ENCODE data around the gene TAF1B.
A peak's percentile ranks its signal among the peaks of the same experiment; 100 is the strongest.

The TAF1B gene

GRCh38 chr2:9820020-9820973 is 23.0 kb upstream of the TAF1B start:
- WGBS (ENCODE audit: insufficient coverage): 93% methylated on average over 20 of the region's 32 CpGs
- POLR2A ChIA-PET: no interaction called here

GRCh38 chr2:9821805-9822445 is 21.3 kb upstream of the TAF1B start:
- Histone ChIP-seq H3K27me3 (replicated peaks in 2 of 5; ENCODE audit: control insufficient read depth in 4 of 5, insufficient read depth in 5 of 5, low read length in 4 of 5) (no peaks in the 10 kb centered on the region), H3K27ac (ENCODE audit: insufficient read depth in 1 of 2, low read depth in 1 of 2, low read length in 2 of 2, poor library complexity in 1 of 2, severe bottlenecking in 2 of 2) (no peak overlapping the region), H3K4me3 (ENCODE audit: control insufficient read depth in 1 of 7, extremely low read depth in 1 of 7, insufficient read depth in 4 of 7, low read depth in 2 of 7, low read length in 6 of 7) (no peak overlapping the region), H3K9me3 (ENCODE audit: control extremely low read depth in 1 of 5, control insufficient read depth in 4 of 5, insufficient read depth in 2 of 5, low read depth in 1 of 5, low read length in 4 of 5) (no peaks in the 10 kb centered on the region), H3K36me3 (ENCODE audit: control insufficient read depth in 4 of 4, insufficient read depth in 4 of 4, low read length in 3 of 4) (no peaks in the 10 kb centered on the region), H3K4me1 (ENCODE audit: control extremely low read depth in 1 of 4, control insufficient read depth in 4 of 4, insufficient read depth in 4 of 4, low read length in 3 of 4) (no peaks in the 10 kb centered on the region)
- POLR2A ChIA-PET: no interaction called here
- CTCF ChIA-PET: interaction anchor here (0.5 kb wide), 1 partner anchor 150 kb away, joined by 3 read pairs; no protein-coding TSS in a partner anchor
- 100% methylated on average over 11 of the region's 12 CpGs for WGBS (ENCODE audit: insufficient coverage)
- DNase-seq: no peak

More at GRCh38 chr2:9820020-9820973, 23.0 kb upstream of the TAF1B start:
- H3K4me1 ChIP-seq (ENCODE audit: control extremely low read depth in 1 of 4, control insufficient read depth in 4 of 4, insufficient read depth in 4 of 4, low read length in 3 of 4): peaks cover 0 to 9% (median 6%) of the 10 kb centered on the region in 4 experiments
- no peaks in the 10 kb centered on the region for H3K9me3 ChIP-seq (ENCODE audit: control extremely low read depth in 1 of 5, control insufficient read depth in 4 of 5, insufficient read depth in 2 of 5, low read depth in 1 of 5, low read length in 4 of 5)
- no peak overlapping the region for H3K4me3 ChIP-seq (ENCODE audit: control insufficient read depth in 1 of 7, extremely low read depth in 1 of 7, insufficient read depth in 4 of 7, low read depth in 2 of 7, low read length in 6 of 7)
- DNase-seq: no peak
- CTCF ChIA-PET: no interaction called here
- H3K27me3 ChIP-seq (replicated peaks in 2 of 5; ENCODE audit: control insufficient read depth in 4 of 5, insufficient read depth in 5 of 5, low read length in 4 of 5): no peaks in the 10 kb centered on the region
- no peaks in the 10 kb centered on the region for H3K36me3 ChIP-seq (ENCODE audit: control insufficient read depth in 4 of 4, insufficient read depth in 4 of 4, low read length in 3 of 4)
- no peak overlapping the region for H3K27ac ChIP-seq (ENCODE audit: insufficient read depth in 1 of 2, low read depth in 1 of 2, low read length in 2 of 2, poor library complexity in 1 of 2, severe bottlenecking in 2 of 2)

- Histone ChIP-seq H3K27ac (ENCODE audit: insufficient read depth in 1 of 2, low read depth in 1 of 2, low read length in 2 of 2, poor library complexity in 1 of 2, severe bottlenecking in 2 of 2) (no peak overlapping the region), H3K9me3 (ENCODE audit: control extremely low read depth in 1 of 5, control insufficient read depth in 4 of 5, insufficient read depth in 2 of 5, low read depth in 1 of 5, low read length in 4 of 5) (no peaks in the 10 kb centered on the region), H3K27me3 (replicated peaks in 2 of 5; ENCODE audit: control insufficient read depth in 4 of 5, insufficient read depth in 5 of 5, low read length in 4 of 5) (no peaks in the 10 kb centered on the region), H3K4me1 (ENCODE audit: control extremely low read depth in 1 of 4, control insufficient read depth in 4 of 4, insufficient read depth in 4 of 4, low read length in 3 of 4) (no peaks in the 10 kb centered on the region), H3K4me3 (ENCODE audit: control insufficient read depth in 1 of 7, extremely low read depth in 1 of 7, insufficient read depth in 4 of 7, low read depth in 2 of 7, low read length in 6 of 7) (no peak overlapping the region), H3K36me3 (ENCODE audit: control insufficient read depth in 4 of 4, insufficient read depth in 4 of 4, low read length in 3 of 4) (no peaks in the 10 kb centered on the region)
- WGBS (ENCODE audit: insufficient coverage): 96% methylated on average over 3 of the region's 3 CpGs
- CTCF ChIA-PET: no interaction called here
- no peak for DNase-seq
- POLR2A ChIA-PET: no interaction called here
These were observed 18.8 kb upstream of the TAF1B start for GRCh38 chr2:9824441-9824840.

GRCh38 chr2:9824956-9825720 is 18.1 kb upstream of the TAF1B start:
- CTCF ChIA-PET: no interaction called here
- POLR2A ChIA-PET: no interaction called here
- 100% methylated on average over 1 of the region's 5 CpGs for WGBS (ENCODE audit: insufficient coverage)
- H3K27ac ChIP-seq (ENCODE audit: insufficient read depth in 1 of 2, low read depth in 1 of 2, low read length in 2 of 2, poor library complexity in 1 of 2, severe bottlenecking in 2 of 2): no peak overlapping the region
- H3K27me3 ChIP-seq (replicated peaks in 2 of 5; ENCODE audit: control insufficient read depth in 4 of 5, insufficient read depth in 5 of 5, low read length in 4 of 5): no peaks in the 10 kb centered on the region
- H3K4me3 ChIP-seq (ENCODE audit: control insufficient read depth in 1 of 7, extremely low read depth in 1 of 7, insufficient read depth in 4 of 7, low read depth in 2 of 7, low read length in 6 of 7): no peak overlapping the region
- DNase-seq: no peak
- no peaks in the 10 kb centered on the region for H3K9me3 ChIP-seq (ENCODE audit: control extremely low read depth in 1 of 5, control insufficient read depth in 4 of 5, insufficient read depth in 2 of 5, low read depth in 1 of 5, low read length in 4 of 5)
- no peaks in the 10 kb centered on the region for H3K36me3 ChIP-seq (ENCODE audit: control insufficient read depth in 4 of 4, insufficient read depth in 4 of 4, low read length in 3 of 4)
- H3K4me1 ChIP-seq (ENCODE audit: control extremely low read depth in 1 of 4, control insufficient read depth in 4 of 4, insufficient read depth in 4 of 4, low read length in 3 of 4): no peaks in the 10 kb centered on the region

- Histone ChIP-seq H3K9me3 (ENCODE audit: control extremely low read depth in 1 of 5, control insufficient read depth in 4 of 5, insufficient read depth in 2 of 5, low read depth in 1 of 5, low read length in 4 of 5) (no peaks in the 10 kb centered on the region), H3K4me3 (ENCODE audit: control insufficient read depth in 1 of 7, extremely low read depth in 1 of 7, insufficient read depth in 4 of 7, low read depth in 2 of 7, low read length in 6 of 7) (no peak overlapping the region), H3K36me3 (ENCODE audit: control insufficient read depth in 4 of 4, insufficient read depth in 4 of 4, low read length in 3 of 4) (no peaks in the 10 kb centered on the region), H3K27me3 (replicated peaks in 2 of 5; ENCODE audit: control insufficient read depth in 4 of 5, insufficient read depth in 5 of 5, low read length in 4 of 5) (no peaks in the 10 kb centered on the region), H3K4me1 (ENCODE audit: control extremely low read depth in 1 of 4, control insufficient read depth in 4 of 4, insufficient read depth in 4 of 4, low read length in 3 of 4) (peaks cover 0 to 3% (median 0%) of the 10 kb centered on the region in 4 experiments), H3K27ac (ENCODE audit: insufficient read depth in 1 of 2, low read depth in 1 of 2, low read length in 2 of 2, poor library complexity in 1 of 2, severe bottlenecking in 2 of 2) (no peak overlapping the region)
- WGBS (ENCODE audit: insufficient coverage): 100% methylated on average over 1 of the region's 4 CpGs
- no peak for DNase-seq
- ChIA-PET POLR2A (no interaction called here), CTCF (interaction anchor here (1.2 kb wide), 1 partner anchor 12 kb away, joined by 7 read pairs; no protein-coding TSS in a partner anchor)
These were observed 17.1 kb upstream of the TAF1B start for GRCh38 chr2:9826208-9826607.

- DNase-seq: peak in 2 of 3 donors; percentile 42 to 61
These were observed 12.4 kb upstream of the TAF1B start for GRCh38 chr2:9830685-9831410.

More at GRCh38 chr2:9830685-9831410, 12.4 kb upstream of the TAF1B start:
- peaks cover 0 to 3% (median 0%) of the 10 kb centered on the region in 4 experiments for H3K4me1 ChIP-seq (ENCODE audit: control extremely low read depth in 1 of 4, control insufficient read depth in 4 of 4, insufficient read depth in 4 of 4, low read length in 3 of 4)
- no peaks in the 10 kb centered on the region for H3K36me3 ChIP-seq (ENCODE audit: control insufficient read depth in 4 of 4, insufficient read depth in 4 of 4, low read length in 3 of 4)
- peaks cover 0 to 2% (median 0%) of the 10 kb centered on the region in 5 experiments for H3K27me3 ChIP-seq (replicated peaks in 2 of 5; ENCODE audit: control insufficient read depth in 4 of 5, insufficient read depth in 5 of 5, low read length in 4 of 5)
- ChIA-PET CTCF (interaction anchor here (0.7 to 1.6 kb wide), 5 partner anchors 17 to 605 kb away, joined by 3 to 4 read pairs (median 3); no protein-coding TSS in a partner anchor), POLR2A (no interaction called here)
- H3K27ac ChIP-seq (ENCODE audit: insufficient read depth in 1 of 2, low read depth in 1 of 2, low read length in 2 of 2, poor library complexity in 1 of 2, severe bottlenecking in 2 of 2): no peak overlapping the region
- H3K4me3 ChIP-seq (ENCODE audit: control insufficient read depth in 1 of 7, extremely low read depth in 1 of 7, insufficient read depth in 4 of 7, low read depth in 2 of 7, low read length in 6 of 7): no peak overlapping the region
- WGBS (ENCODE audit: insufficient coverage): 88% methylated on average over 4 of the region's 5 CpGs
- no peaks in the 10 kb centered on the region for H3K9me3 ChIP-seq (ENCODE audit: control extremely low read depth in 1 of 5, control insufficient read depth in 4 of 5, insufficient read depth in 2 of 5, low read depth in 1 of 5, low read length in 4 of 5)
